Body of pancreas (tissue), 4 donors: Measurements from ENCODE around the gene ZNF562. TPM values are rescaled to one million over a fixed set of nuclear protein-coding genes. Genes with fewer than 3 reads are reported as not detected.
"Not testable (repeated sequence)": the region's sequence is repeated elsewhere in the genome, so short reads cannot be mapped to it uniquely, and the experiment has no call there.

ENCODE experiments used
- ATAC-seq: fragments of 150-250 bp; one replicate; pipeline ENCODE4 v1.9.1; 2016
- DNase-seq, 4 donors: peaks; one replicate each; pipeline ENCODE4 v3.0.0-alpha.2; 2019
- H3K27ac ChIP-seq, 4 donors: fragments of 200-600 bp; sonication (generic); 1 replicate in 3 of 4; 2 replicates in 1 of 4; pipeline versions ENCODE4 v1.5.1 to v1.6.1; 2016 to 2019; ENCODE audit warnings: mild to moderate bottlenecking in 1 of 4, mixed read lengths in 1 of 4, moderate library complexity in 1 of 4
- H3K27me3 ChIP-seq, 2 donors: fragments of 200-600 bp; sonication (generic); one replicate each; pipeline ENCODE4 v1.6.0; 2016; ENCODE audit warnings: mild to moderate bottlenecking in 1 of 2
- H3K36me3 ChIP-seq, 2 donors: fragments of 200-600 bp; sonication (generic); replicated peaks in 1 of 2; 2 replicates each; pipeline ENCODE4 v1.5.1; 2016; ENCODE audit warnings: low read depth in 2 of 2; ENCODE audit not compliant: insufficient read depth in 1 of 2
- H3K4me1 ChIP-seq: fragments of 200-600 bp; sonication (generic); one replicate; pipeline ENCODE4 v1.6.0; 2016
- H3K4me3 ChIP-seq, 2 donors: fragments of 200-600 bp; sonication (generic); 1 replicate in 1 of 2; 2 replicates in 1 of 2; pipeline ENCODE4 v1.5.1; 2016 to 2019
- H3K9me3 ChIP-seq, 3 donors: fragments of 200-600 bp; sonication (generic); 1 replicate in 2 of 3; 2 replicates in 1 of 3; pipeline ENCODE4 v1.5.1; 2016
- CTCF ChIP-seq, 7 experiments: fragments of 450-650 bp in 4 of 7; fragments of 200-600 bp in 3 of 7; sonication (generic) in 3 of 7; IDR thresholded peaks; one replicate each; pipeline ENCODE4 v1.5.1; 2016 to 2019; ENCODE audit warnings: antibody characterized with exemption in 7 of 7
- POLR2A ChIP-seq, 3 donors: fragments of 450-650 bp; IDR thresholded peaks; one replicate each; pipeline ENCODE4 v1.6.1; 2016; ENCODE audit warnings: antibody characterized with exemption in 3 of 3, mild to moderate bottlenecking in 2 of 3
- WGBS, 2 donors: methylation state at CpG; one replicate each; pipeline ENCODE4 v1.1.5; 2017; 5-methylcytosine and 5-hydroxymethylcytosine counted together
- intact Hi-C: fragments of 100-400 bp; cut with DNase I; formaldehyde crosslinking; loops from one replicate; pipeline ENCODE4 v1.15.1; 2023
- total RNA-seq, 2 donors: library from RNA; depleted of rRNA; stranded (reverse); fragments of >200 nt; gene quantifications; one replicate each; pipeline ENCODE4 v1.1.0, GENCODE V29; 2016

ZNF562 gene
- total RNA-seq, 2 donors from 2014 or later = 9.1 to 18.1 TPM

- H3K4me1 ChIP-seq = no peaks in the 10 kb centered on the region
- peaks cover 0 to 5% (median 0%) of the 10 kb centered on the region in 3 donors for H3K9me3 ChIP-seq
- peak in 1 of 4 donors; percentile 46 for DNase-seq
- H3K27ac ChIP-seq = peak overlapping the region in 1 of 4 donors; percentile 49
- 11 to 22% methylated on average over 1 of the region's 1 CpG for WGBS, 2 donors
- no peak for ATAC-seq
- TF ChIP-seq POLR2A (IDR thresholded peaks at IDR 0.05) (no peak), CTCF (IDR thresholded peaks at IDR 0.05) (no peak)
- no peak overlapping the region for H3K4me3 ChIP-seq
- no peaks in the 10 kb centered on the region for H3K27me3 ChIP-seq
- no peaks in the 10 kb centered on the region for H3K36me3 ChIP-seq
- intact Hi-C loops = no loop called here
These were observed 34.4 kb upstream of the ZNF562 start for GRCh38 chr19:9709305-9709704.

GRCh38 chr19:9705836-9706235, 30.9 kb upstream of the ZNF562 start:
- WGBS, 2 donors = 79 to 83% methylated on average over 6 of the region's 6 CpGs
- intact Hi-C loops = no loop called here

GRCh38 chr19:9702186-9702585, 27.3 kb upstream of the ZNF562 start:
- no peak for ATAC-seq

More at GRCh38 chr19:9705836-9706235, 30.9 kb upstream of the ZNF562 start:
- no peaks in the 10 kb centered on the region for H3K27me3 ChIP-seq
- no peak overlapping the region for H3K27ac ChIP-seq
- no peak overlapping the region for H3K4me3 ChIP-seq
- no peaks in the 10 kb centered on the region for H3K4me1 ChIP-seq
- peaks cover 0 to 5% (median 0%) of the 10 kb centered on the region in 3 donors for H3K9me3 ChIP-seq
- no peak for ATAC-seq
- DNase-seq = no peak
- H3K36me3 ChIP-seq = no peaks in the 10 kb centered on the region
- no peak for TF ChIP-seq CTCF (IDR thresholded peaks at IDR 0.05)
- no peak for TF ChIP-seq POLR2A (IDR thresholded peaks at IDR 0.05)

GRCh38 chr19:9700229-9700981, 25.5 kb upstream of the ZNF562 start:
- TF ChIP-seq CTCF (IDR thresholded peaks at IDR 0.05) (no peak), POLR2A (IDR thresholded peaks at IDR 0.05) (no peak)
- H3K4me1 ChIP-seq = no peaks in the 10 kb centered on the region
- H3K36me3 ChIP-seq = no peaks in the 10 kb centered on the region
- WGBS, 2 donors = 84 to 88% methylated on average over 16 to 22 of the region's 22 CpGs
- H3K27me3 ChIP-seq = no peaks in the 10 kb centered on the region
- DNase-seq (no peak), ATAC-seq (no peak)
- no peaks in the 10 kb centered on the region for H3K9me3 ChIP-seq
- no peak overlapping the region for H3K4me3 ChIP-seq
- intact Hi-C loops = no loop called here
- H3K27ac ChIP-seq = no peak overlapping the region

More at GRCh38 chr19:9702186-9702585, 27.3 kb upstream of the ZNF562 start:
- no peaks in the 10 kb centered on the region for H3K27me3 ChIP-seq
- H3K9me3 ChIP-seq = no peaks in the 10 kb centered on the region
- H3K36me3 ChIP-seq = no peaks in the 10 kb centered on the region
- no peak overlapping the region for H3K27ac ChIP-seq
- WGBS, 2 donors = 54 to 85% methylated on average over 6 of the region's 6 CpGs
- TF ChIP-seq CTCF (IDR thresholded peaks at IDR 0.05) (no peak), POLR2A (IDR thresholded peaks at IDR 0.05) (no peak)
- H3K4me3 ChIP-seq = no peak overlapping the region
- intact Hi-C loops = no loop called here
- no peak for DNase-seq
- H3K4me1 ChIP-seq = no peaks in the 10 kb centered on the region

GRCh38 chr19:9690301-9690700, 15.4 kb upstream of the ZNF562 start:
- WGBS, 2 donors = 50 to 56% methylated on average over 4 of the region's 4 CpGs
- not testable (repeated sequence) for DNase-seq

GRCh38 chr19:9679996-9680395, 5.1 kb upstream of the ZNF562 start:
- H3K27ac ChIP-seq, intact Hi-C loops, H3K4me1 ChIP-seq, H3K9me3 ChIP-seq, DNase-seq, H3K36me3 ChIP-seq, ATAC-seq, H3K27me3 ChIP-seq, H3K4me3 ChIP-seq: not testable (repeated sequence)
- 92% methylated on average over 7 of the region's 30 CpGs; no CpG with 5 or more reads in 1 of the 2 donors for WGBS, 2 donors

More at GRCh38 chr19:9690301-9690700, 15.4 kb upstream of the ZNF562 start:
- ATAC-seq, H3K27ac ChIP-seq, H3K9me3 ChIP-seq, H3K4me3 ChIP-seq, H3K36me3 ChIP-seq, H3K27me3 ChIP-seq, H3K4me1 ChIP-seq, intact Hi-C loops: not testable (repeated sequence)

- H3K4me1 ChIP-seq, intact Hi-C loops, ATAC-seq, H3K27me3 ChIP-seq, H3K36me3 ChIP-seq: not testable (repeated sequence)
- H3K4me3 ChIP-seq = peak overlapping the region; percentile 44 to 86
- peaks cover 0 to 13% (median 0%) of the 10 kb centered on the region in 3 donors for H3K9me3 ChIP-seq
- H3K27ac ChIP-seq = peak overlapping the region; percentile 86 to 97 (median 88)
- DNase-seq = peak in 1 of 4 donors; percentile 5
- WGBS, 2 donors = 53 to 57% methylated on average over 19 to 20 of the region's 20 CpGs
These were observed 530 bp upstream of the ZNF562 start for GRCh38 chr19:9675358-9675901.
